ENCODE results near the gene MCRS1.

Gene MCRS1

GRCh38 chr12:49553512-49554088 is 14.3 kb downstream of the MCRS1 start:
- peak; percentile 69 for TF ChIP-seq CTCF (IDR thresholded peaks at IDR 0.05; ENCODE audit: insufficient read depth, missing control alignments)
- FAIRE-seq (no peak), DNase-seq (ENCODE audit: insufficient read length, low spot score) (peak; percentile 74)

GRCh38 chr12:49552899-49553298 is 15.0 kb downstream of the MCRS1 start:
- no peak for TF ChIP-seq CTCF (IDR thresholded peaks at IDR 0.05; ENCODE audit: insufficient read depth, missing control alignments)
- no peak for DNase-seq (ENCODE audit: insufficient read length, low spot score)
- no peak for FAIRE-seq

DNA sequence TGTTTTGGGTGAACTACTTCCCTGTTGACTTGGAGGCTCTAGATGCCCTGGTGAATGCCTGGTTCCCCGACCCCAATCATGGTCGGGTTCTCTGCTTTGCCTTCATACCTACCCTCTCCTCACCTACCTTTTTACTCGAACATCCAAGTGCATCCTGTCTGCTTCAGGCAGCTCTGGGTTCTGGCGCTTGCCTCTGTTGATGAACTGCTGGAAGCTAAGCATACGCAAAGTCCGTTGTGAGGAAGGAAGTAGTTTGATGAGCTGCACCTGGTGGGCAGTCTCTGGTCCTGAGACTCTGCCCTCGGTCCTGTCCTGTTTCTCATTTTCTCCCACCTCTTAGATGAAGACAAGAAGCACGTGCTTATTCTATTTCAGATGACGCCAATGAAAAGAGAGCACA is 15.5 kb downstream of the MCRS1 start:
- no peak for DNase-seq (ENCODE audit: insufficient read length, low spot score)
- TF ChIP-seq CTCF (IDR thresholded peaks at IDR 0.05; ENCODE audit: insufficient read depth, missing control alignments) = no peak
- FAIRE-seq = no peak

DNA sequence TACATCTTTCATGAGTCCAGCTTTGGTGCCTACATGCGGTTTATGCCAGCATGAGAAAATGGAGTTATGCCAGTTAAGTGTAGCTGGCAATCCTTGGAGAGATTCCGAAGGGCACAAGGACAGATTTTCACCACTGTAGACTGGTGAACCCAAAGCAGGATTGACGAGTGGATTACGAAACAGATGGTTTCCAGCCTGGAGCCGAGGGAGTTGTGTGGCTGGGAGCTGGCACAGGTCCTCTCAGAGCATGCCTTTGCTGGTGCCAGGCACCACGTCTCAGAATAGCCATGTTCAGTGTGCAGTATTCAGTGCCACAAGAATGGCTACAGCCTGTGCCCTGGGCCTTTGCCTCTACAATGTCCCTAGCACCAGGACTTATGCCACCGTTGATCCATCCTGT is 15.9 kb downstream of the MCRS1 start:
- DNase-seq (ENCODE audit: insufficient read length, low spot score) (no peak), FAIRE-seq (no peak)
- TF ChIP-seq CTCF (IDR thresholded peaks at IDR 0.05; ENCODE audit: insufficient read depth, missing control alignments) = no peak

DNA sequence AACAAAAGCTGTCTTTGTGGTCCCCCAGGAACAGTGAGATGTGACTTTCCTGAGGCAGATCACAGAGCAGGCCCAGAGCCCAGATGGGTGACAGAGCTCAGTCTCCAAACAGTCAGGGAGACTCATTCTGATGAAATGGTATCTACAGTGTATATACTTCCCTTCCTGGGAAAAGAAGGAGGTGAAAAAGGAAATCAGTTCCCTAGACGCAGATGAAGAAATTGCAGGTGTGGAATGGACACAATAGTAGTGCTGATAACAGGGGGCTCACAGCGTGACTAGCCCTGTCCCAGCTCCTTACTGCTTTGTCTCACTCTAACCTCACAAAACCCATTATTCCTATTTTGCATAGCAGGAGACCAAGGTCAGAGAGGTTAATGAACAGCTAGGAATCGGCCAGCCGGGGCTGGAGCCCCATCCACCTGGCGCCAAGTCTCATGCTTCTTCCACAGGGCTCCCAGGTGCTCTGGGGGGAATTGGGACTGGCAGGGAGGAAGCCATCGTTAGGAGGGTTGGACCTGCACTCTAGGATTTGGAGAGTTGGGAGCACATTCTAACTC is 17.2 kb downstream of the MCRS1 start:
- no peak for TF ChIP-seq CTCF (IDR thresholded peaks at IDR 0.05; ENCODE audit: insufficient read depth, missing control alignments)
- FAIRE-seq (no peak), DNase-seq (ENCODE audit: insufficient read length, low spot score) (no peak)

DNA sequence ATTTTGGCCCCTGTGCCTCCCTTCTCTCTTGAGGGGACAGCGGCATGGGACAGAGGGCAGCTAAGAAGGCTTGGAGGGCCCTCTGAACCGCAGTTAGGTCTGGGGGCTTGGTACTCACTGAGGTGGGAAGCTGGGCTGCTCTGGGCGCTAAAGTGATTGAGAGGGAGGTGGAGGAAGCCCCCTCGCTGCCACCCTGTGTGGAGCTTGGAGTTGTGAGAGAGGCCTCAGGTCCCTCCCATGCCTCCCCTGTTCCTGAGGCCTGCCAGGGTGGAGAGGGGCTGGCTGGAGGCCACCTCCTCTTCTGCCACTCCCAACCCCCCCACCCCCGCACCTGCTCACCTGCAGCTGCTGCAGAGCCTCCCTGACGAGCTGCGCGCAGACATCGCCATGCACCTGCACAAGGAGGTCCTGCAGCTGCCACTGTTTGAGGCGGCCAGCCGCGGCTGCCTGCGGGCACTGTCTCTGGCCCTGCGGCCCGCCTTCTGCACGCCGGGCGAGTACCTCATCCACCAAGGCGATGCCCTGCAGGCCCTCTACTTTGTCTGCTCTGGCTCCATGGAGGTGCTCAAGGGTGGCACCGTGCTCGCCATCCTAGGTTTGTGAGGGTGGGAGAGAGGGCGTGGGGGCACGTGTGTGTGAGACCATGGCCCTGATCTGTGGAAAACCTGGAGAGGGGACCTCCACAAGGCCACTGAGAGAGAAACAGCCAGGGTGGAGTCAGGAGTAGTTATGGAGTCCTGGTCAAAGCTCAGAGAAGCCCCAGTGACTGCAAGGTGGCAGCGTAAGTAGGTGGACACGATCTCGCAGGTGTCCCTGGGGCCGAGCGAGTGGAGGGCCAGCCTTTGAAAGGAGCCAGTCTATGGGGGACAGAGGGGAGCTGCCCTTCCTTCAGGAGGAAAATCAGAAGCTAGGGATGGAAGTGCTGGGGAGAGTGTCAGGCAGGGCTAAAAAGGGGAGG is 17.9 kb downstream of the MCRS1 start:
- FAIRE-seq = no peak

More for the DNA sequence above, 17.9 kb downstream of the MCRS1 start:
- no peak for TF ChIP-seq CTCF (IDR thresholded peaks at IDR 0.05; ENCODE audit: insufficient read depth, missing control alignments)
- DNase-seq (ENCODE audit: insufficient read length, low spot score) = no peak
